ENCODE measurements around the gene BTNL2. TPM values are rescaled to one million over a fixed set of nuclear protein-coding genes. Genes with fewer than 3 reads are reported as not detected.

BTNL2 gene
- total RNA-seq, 3 donors from 2014 or later (not counting 1 experiment from before 2014, with no cell fraction given), result not detected

DNA sequence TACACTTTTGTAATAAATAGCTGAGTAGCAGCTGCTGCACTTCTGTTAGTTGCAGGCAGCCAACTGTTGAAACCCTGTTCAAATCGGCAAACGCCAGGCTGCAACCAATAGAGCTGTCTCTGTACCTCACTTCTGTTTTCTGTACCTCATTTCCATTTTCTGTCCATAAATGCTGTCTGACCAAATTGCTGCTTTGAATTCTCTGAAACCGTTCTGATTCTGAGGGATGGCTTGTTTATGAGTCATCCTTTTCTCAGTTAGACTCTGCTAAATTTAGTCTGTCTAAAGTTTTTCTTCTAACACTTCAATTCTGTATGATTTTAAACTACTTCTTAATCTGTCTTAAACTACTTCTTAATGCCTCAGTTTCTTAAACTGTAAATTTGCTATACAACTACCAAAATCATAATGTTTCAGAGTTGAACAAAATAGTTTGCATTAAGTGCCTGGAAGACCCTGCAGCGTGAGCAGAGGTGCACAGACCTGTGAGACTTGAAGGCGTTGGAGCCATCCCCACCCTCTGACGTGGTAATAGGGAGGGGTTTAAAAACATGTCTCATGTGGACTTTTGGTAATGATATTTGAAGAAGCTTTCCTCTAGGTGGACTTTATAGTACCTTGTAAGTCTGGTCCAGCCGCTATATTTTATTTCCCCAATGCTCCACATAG lies 9.6 kb downstream of the BTNL2 start:
- no peak overlapping the region for H3K4me3 Mint-ChIP-seq
- TF ChIP-seq, protein P1, sequence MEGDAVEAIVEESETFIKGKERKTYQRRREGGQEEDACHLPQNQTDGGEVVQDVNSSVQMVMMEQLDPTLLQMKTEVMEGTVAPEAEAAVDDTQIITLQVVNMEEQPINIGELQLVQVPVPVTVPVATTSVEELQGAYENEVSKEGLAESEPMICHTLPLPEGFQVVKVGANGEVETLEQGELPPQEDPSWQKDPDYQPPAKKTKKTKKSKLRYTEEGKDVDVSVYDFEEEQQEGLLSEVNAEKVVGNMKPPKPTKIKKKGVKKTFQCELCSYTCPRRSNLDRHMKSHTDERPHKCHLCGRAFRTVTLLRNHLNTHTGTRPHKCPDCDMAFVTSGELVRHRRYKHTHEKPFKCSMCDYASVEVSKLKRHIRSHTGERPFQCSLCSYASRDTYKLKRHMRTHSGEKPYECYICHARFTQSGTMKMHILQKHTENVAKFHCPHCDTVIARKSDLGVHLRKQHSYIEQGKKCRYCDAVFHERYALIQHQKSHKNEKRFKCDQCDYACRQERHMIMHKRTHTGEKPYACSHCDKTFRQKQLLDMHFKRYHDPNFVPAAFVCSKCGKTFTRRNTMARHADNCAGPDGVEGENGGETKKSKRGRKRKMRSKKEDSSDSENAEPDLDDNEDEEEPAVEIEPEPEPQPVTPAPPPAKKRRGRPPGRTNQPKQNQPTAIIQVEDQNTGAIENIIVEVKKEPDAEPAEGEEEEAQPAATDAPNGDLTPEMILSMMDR (IDR thresholded peaks at IDR 0.05), result no peak
- H3K4me1 Mint-ChIP-seq, result no peaks in the 10 kb centered on the region
- Histone ChIP-seq H3K27me3 (ENCODE audit: control insufficient read depth, insufficient read depth, low read length) (no peaks in the 10 kb centered on the region), H3K9me3 (ENCODE audit: control insufficient read depth, insufficient read depth, low read length) (no peaks in the 10 kb centered on the region), H3K4me1 (ENCODE audit: control insufficient read depth, insufficient read depth, low read length) (no peaks in the 10 kb centered on the region), H3K27ac (ENCODE audit: low read length) (no peak overlapping the region), H3K4me3 (ENCODE audit: low read length) (no peak overlapping the region), H3K36me3 (ENCODE audit: control insufficient read depth, insufficient read depth, low read length) (no peaks in the 10 kb centered on the region)
- no peaks in the 10 kb centered on the region for H3K36me3 Mint-ChIP-seq
- ATAC-seq (no peak), DNase-seq (no peak)
- H3K9me3 Mint-ChIP-seq, result no peaks in the 10 kb centered on the region
- intact Hi-C loops (cut with micrococcal nuclease), result no loop called here
- H3K27ac Mint-ChIP-seq, result no peak overlapping the region
- 68% methylated on average over 5 of the region's 7 CpGs for WGBS (ENCODE audit: insufficient coverage)
- peaks cover 22 to 48% of the 10 kb centered on the region in 2 donors for H3K27me3 Mint-ChIP-seq (ENCODE audit: low read depth in 2 of 2)

GRCh38 chr6:32396028-32396427 lies 11.0 kb downstream of the BTNL2 start:
- Mint-ChIP-seq H3K36me3 (no peaks in the 10 kb centered on the region), H3K4me1 (no peaks in the 10 kb centered on the region), H3K27ac (no peak overlapping the region), H3K27me3 (ENCODE audit: low read depth in 2 of 2) (peaks cover 19 to 48% of the 10 kb centered on the region in 2 donors), H3K4me3 (no peak overlapping the region), H3K9me3 (no peaks in the 10 kb centered on the region)
- no peak overlapping the region for H3K4me3 ChIP-seq (ENCODE audit: low read length)
- no peak for DNase-seq
- no peak for ATAC-seq
- H3K27ac ChIP-seq (ENCODE audit: low read length), result no peak overlapping the region
- intact Hi-C loops (cut with micrococcal nuclease), result no loop called here
- no peaks in the 10 kb centered on the region for H3K9me3 ChIP-seq (ENCODE audit: control insufficient read depth, insufficient read depth, low read length)
- H3K36me3 ChIP-seq (ENCODE audit: control insufficient read depth, insufficient read depth, low read length), result no peaks in the 10 kb centered on the region
- WGBS (ENCODE audit: insufficient coverage), result 95% methylated on average over 9 of the region's 10 CpGs
- H3K27me3 ChIP-seq (ENCODE audit: control insufficient read depth, insufficient read depth, low read length), result no peaks in the 10 kb centered on the region
- TF ChIP-seq, protein P1 (IDR thresholded peaks at IDR 0.05), result no peak
- no peaks in the 10 kb centered on the region for H3K4me1 ChIP-seq (ENCODE audit: control insufficient read depth, insufficient read depth, low read length)

DNA sequence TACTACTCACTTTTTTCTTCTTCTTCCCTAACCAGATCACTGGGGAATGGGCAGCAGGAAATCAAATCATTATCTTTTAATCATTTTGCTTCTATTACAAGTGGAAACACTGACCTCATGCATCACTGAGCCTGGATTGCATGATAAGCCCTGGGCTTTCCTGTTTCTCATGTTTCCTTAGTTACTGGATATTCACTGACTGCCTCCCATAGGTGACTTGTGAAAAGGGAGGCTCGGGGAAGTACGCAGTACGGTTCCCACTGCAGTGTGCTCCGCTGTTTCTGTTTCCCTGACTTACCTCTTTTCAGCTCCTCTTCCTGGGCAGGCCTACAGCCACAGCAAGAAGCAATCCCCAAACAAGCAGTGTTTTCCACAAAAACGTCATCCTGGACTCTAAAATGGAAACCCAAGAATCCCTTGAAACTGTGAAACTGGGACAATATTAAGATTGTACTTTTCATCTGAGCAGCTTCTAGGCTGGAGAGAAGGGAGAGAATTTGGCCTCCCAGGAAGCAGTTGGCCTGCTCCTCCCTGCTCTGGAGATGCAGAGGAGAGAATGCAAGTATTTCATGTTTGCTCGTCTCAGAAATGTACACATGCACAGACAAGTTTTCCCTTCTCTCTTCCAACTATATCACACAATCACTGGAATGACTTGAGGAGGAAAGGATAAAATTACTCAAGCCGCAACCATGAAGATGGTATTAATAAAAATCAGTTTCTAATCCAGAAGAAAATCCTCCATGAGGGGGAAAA lies 13.1 kb downstream of the BTNL2 start:
- no peak overlapping the region for H3K27ac ChIP-seq (ENCODE audit: low read length)
- Mint-ChIP-seq H3K4me3 (no peak overlapping the region), H3K4me1 (no peaks in the 10 kb centered on the region), H3K27me3 (ENCODE audit: low read depth in 2 of 2) (peaks cover 18 to 44% of the 10 kb centered on the region in 2 donors), H3K36me3 (no peaks in the 10 kb centered on the region), H3K27ac (no peak overlapping the region), H3K9me3 (no peaks in the 10 kb centered on the region)
- intact Hi-C loops (cut with micrococcal nuclease), result no loop called here
- H3K9me3 ChIP-seq (ENCODE audit: control insufficient read depth, insufficient read depth, low read length), result no peaks in the 10 kb centered on the region
- 27% methylated on average over 5 of the region's 7 CpGs for whole genome bisulfite sequencing (ENCODE audit: insufficient coverage)
- no peaks in the 10 kb centered on the region for H3K27me3 ChIP-seq (ENCODE audit: control insufficient read depth, insufficient read depth, low read length)
- TF ChIP-seq, protein P1 (IDR thresholded peaks at IDR 0.05), result no peak
- H3K4me1 ChIP-seq (ENCODE audit: control insufficient read depth, insufficient read depth, low read length), result no peaks in the 10 kb centered on the region
- no peaks in the 10 kb centered on the region for H3K36me3 ChIP-seq (ENCODE audit: control insufficient read depth, insufficient read depth, low read length)
- no peak overlapping the region for H3K4me3 ChIP-seq (ENCODE audit: low read length)
- ATAC-seq, result no peak
- no peak for DNase-seq

Data from natural killer cell (primary cell).